ENCODE measurements around the gene ADAMTS7. TPM values are rescaled to one million over a fixed set of nuclear protein-coding genes. Genes with fewer than 3 reads are reported as not detected.

The ADAMTS7 gene
- total and polyA plus RNA-seq, 2 of the 8 experiments (the other 6 are each of a cell fraction or from before 2014, with no cell fraction given): 27.9 to 45.2 TPM

DNA sequence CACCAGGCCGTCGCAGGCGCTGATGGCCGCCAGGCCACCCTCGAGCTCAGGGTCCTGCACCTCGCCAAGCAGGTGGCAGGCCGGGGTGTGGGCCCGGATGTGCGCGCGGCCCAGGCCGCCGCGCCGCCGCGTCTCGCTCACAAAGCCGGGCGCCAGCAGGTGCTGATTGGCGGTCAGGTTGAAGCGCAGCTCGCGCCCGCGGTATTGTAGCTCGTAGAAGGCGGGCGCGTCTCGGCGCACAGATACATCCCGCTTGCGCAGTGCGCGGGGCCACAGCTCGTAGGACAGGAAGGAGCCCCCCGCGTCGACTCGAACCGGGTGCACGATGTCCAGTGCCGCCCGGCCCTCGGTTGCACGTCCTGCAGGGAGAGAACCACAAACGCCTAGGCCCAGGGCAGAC is 11.1 kb downstream of the ADAMTS7 start:
- 98% methylated on average over 21 of the region's 48 CpGs; no CpG with 5 or more reads in 1 of the 2 experiments for WGBS, 2 experiments (ENCODE audit: extremely low coverage in 1 of 2, insufficient coverage in 1 of 2, insufficient read length in 1 of 2, insufficient replicate concordance in 2 of 2, low coverage in 1 of 2, low lambda C conversion rate in 2 of 2, missing lambda C conversion rate in 1 of 2)
- H2AFZ ChIP-seq (ENCODE audit: low read length): no peak overlapping the region
- no peaks in the 10 kb centered on the region for H3K27me3 ChIP-seq (replicated peaks in 1 of 4; ENCODE audit: control insufficient read depth in 3 of 4, extremely low read depth in 1 of 4, insufficient read depth in 3 of 4, low read length in 3 of 4)
- H2BK12ac ChIP-seq (ENCODE audit: low read depth, low read length): no peak overlapping the region
- no peaks in the 10 kb centered on the region for H3K9me3 ChIP-seq (ENCODE audit: insufficient read depth in 2 of 2, low read depth in 1 of 2, low read length in 1 of 2)
- H3K79me1 ChIP-seq (ENCODE audit: low read depth, low read length): no peaks in the 10 kb centered on the region
- no peak overlapping the region for H4K91ac ChIP-seq (replicated peaks; ENCODE audit: insufficient read length, low read length)
- H2BK120ac ChIP-seq (replicated peaks; ENCODE audit: low read depth, low read length): no peak overlapping the region
- H3K36me3 ChIP-seq (ENCODE audit: control insufficient read depth in 2 of 4, insufficient read depth in 4 of 4, low read length in 3 of 4): peaks cover 2 to 18% (median 6%) of the 10 kb centered on the region in 4 experiments; a peak in 5 of 8 replicates
- H3K79me2 ChIP-seq (ENCODE audit: control insufficient read depth in 1 of 2, insufficient read depth in 2 of 2, low read length in 2 of 2): 0 out of 4 replicates have a peak, but pooled peaks cover 0 to 4% of the 10 kb centered on the region in 2 experiments
- POLR2A ChIA-PET (ENCODE audit: partially characterized antibody): interaction anchor here (1.1 kb wide), 1 partner anchor 27 kb away, joined by 3 read pairs; no protein-coding TSS in a partner anchor
- no peak overlapping the region for H3K27ac ChIP-seq (ENCODE audit: low read depth, low read length)
- no peak overlapping the region for H3K23ac ChIP-seq (ENCODE audit: insufficient read length)
- H3K4me1 ChIP-seq (replicated peaks in 1 of 4; ENCODE audit: control insufficient read depth in 3 of 4, insufficient read depth in 4 of 4, low read length in 3 of 4): peaks cover 2 to 6% (median 3%) of the 10 kb centered on the region in 4 experiments; a peak in 5 of 7 replicates
- no peak overlapping the region for H3K4ac ChIP-seq (replicated peaks; ENCODE audit: insufficient read length, low read depth, low read length)
- H3K4me2 ChIP-seq (ENCODE audit: insufficient read depth in 1 of 2, low read depth in 2 of 2, low read length in 2 of 2): no peak overlapping the region
- no peak overlapping the region for H3K9ac ChIP-seq (replicated peaks in 1 of 4; ENCODE audit: extremely low read depth in 1 of 4, low read depth in 3 of 4, low read length in 3 of 4)
- no peak overlapping the region for H2BK5ac ChIP-seq (ENCODE audit: low read depth, low read length)
- no peak overlapping the region for H3K4me3 ChIP-seq (ENCODE audit: extremely low read depth in 1 of 4, insufficient read depth in 2 of 4, low read depth in 3 of 4, low read length in 4 of 4)
- FAIRE-seq (no peak), DNase-seq (ENCODE audit: low read depth in 1 of 2, low spot score in 2 of 2) (no peak)
- no peak overlapping the region for H4K8ac ChIP-seq (ENCODE audit: extremely low read depth, insufficient read depth, low read length)
- H3K14ac ChIP-seq (ENCODE audit: insufficient read length): no peak overlapping the region
- H2AK5ac ChIP-seq (ENCODE audit: low read depth, low read length): no peak overlapping the region
- H4K20me1 ChIP-seq (replicated peaks in 1 of 2; ENCODE audit: control insufficient read depth in 1 of 2, insufficient read depth in 2 of 2, low read length in 2 of 2): peaks cover 2% of the 10 kb centered on the region in 2 experiments
- CTCF ChIA-PET (ENCODE audit: partially characterized antibody): interaction anchor here (0.7 to 1.6 kb wide), 3 partner anchors 8 to 12 kb away, joined by 3 to 5 read pairs (median 3); no protein-coding TSS in a partner anchor
- H3K18ac ChIP-seq (ENCODE audit: extremely low read depth, low read length): no peak overlapping the region
- no peak overlapping the region for H2BK20ac ChIP-seq (ENCODE audit: low read length)
- no peaks in the 10 kb centered on the region for H3K23me2 ChIP-seq (ENCODE audit: low read depth, low read length)
- H4K5ac ChIP-seq (ENCODE audit: insufficient read length, low read depth, low read length): no peak overlapping the region
- H2BK15ac ChIP-seq (ENCODE audit: low read length): no peak overlapping the region
- no peak overlapping the region for H3K56ac ChIP-seq (replicated peaks; ENCODE audit: insufficient read length, low read depth, low read length)
- TF ChIP-seq HDAC6 (IDR thresholded peaks at IDR 0.05; ENCODE audit: low read depth, low read length) (no peak), JUN (IDR thresholded peaks at IDR 0.05; ENCODE audit: low read depth, low read length) (no peak), BRCA1 (IDR thresholded peaks at IDR 0.05; ENCODE audit: low read depth, low read length) (no peak), SAP30 (IDR thresholded peaks at IDR 0.05; ENCODE audit: insufficient read depth, insufficient replicate concordance, low read length) (no peak), EZH2 (IDR thresholded peaks at IDR 0.05; ENCODE audit: low read depth, low read length, severe bottlenecking) (no peak), KDM4A (IDR thresholded peaks at IDR 0.05; ENCODE audit: low read depth, low read length, severe bottlenecking) (no peak), RBBP5 (IDR thresholded peaks at IDR 0.05; ENCODE audit: borderline replicate concordance, low read depth, low read length) (no peak), RXRA (IDR thresholded peaks at IDR 0.05; ENCODE audit: insufficient read depth, low read depth, low read length) (no peak), CTBP2 (IDR thresholded peaks at IDR 0.05; ENCODE audit: borderline replicate concordance, insufficient read depth, insufficient read length, low read length) (no peak), JUND (IDR thresholded peaks at IDR 0.05; ENCODE audit: low read length) (no peak), NRF1 (IDR thresholded peaks at IDR 0.05; ENCODE audit: low read depth, low read length) (no peak)
- TF ChIP-seq, protein P1, sequence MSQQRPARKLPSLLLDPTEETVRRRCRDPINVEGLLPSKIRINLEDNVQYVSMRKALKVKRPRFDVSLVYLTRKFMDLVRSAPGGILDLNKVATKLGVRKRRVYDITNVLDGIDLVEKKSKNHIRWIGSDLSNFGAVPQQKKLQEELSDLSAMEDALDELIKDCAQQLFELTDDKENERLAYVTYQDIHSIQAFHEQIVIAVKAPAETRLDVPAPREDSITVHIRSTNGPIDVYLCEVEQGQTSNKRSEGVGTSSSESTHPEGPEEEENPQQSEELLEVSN (IDR thresholded peaks at IDR 0.05): no peak

All from H1 (cell line).